ENCODE results near the gene ARF1. TPM values are rescaled to one million over a fixed set of nuclear protein-coding genes. Genes with fewer than 3 reads are reported as not detected.

ARF1 gene
- total and polyA plus RNA-seq, 2 of the 13 experiments (the other 11 are each of a cell fraction or from before 2014, with no cell fraction given): 186 to 327 TPM

DNA sequence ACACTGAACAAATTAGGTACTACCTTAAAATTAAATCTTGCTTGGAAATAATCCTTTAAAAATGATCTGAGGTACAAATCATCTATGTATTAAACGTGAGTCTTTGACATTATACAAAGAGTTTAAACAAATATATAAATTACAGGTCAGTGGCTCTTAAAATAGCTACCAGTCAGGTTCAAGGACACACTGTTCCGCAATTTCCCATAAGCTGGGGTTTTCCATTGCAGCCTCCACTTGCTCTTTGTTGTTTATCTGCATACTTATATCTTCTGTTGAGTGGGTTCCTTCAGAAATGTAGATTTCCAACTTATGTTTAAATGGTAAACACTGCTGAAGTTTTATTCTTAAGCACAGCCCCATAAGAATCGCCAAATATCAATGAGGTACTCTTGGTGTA is 32.3 kb downstream of the ARF1 start (continued):
- TF ChIP-seq, protein P1, sequence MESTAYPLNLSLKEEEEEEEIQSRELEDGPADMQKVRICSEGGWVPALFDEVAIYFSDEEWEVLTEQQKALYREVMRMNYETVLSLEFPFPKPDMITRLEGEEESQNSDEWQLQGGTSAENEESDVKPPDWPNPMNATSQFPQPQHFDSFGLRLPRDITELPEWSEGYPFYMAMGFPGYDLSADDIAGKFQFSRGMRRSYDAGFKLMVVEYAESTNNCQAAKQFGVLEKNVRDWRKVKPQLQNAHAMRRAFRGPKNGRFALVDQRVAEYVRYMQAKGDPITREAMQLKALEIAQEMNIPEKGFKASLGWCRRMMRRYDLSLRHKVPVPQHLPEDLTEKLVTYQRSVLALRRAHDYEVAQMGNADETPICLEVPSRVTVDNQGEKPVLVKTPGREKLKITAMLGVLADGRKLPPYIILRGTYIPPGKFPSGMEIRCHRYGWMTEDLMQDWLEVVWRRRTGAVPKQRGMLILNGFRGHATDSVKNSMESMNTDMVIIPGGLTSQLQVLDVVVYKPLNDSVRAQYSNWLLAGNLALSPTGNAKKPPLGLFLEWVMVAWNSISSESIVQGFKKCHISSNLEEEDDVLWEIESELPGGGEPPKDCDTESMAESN (CRISPR knock-in tag; conservative IDR thresholded peaks at IDR 0.05): no peak
- no peak for TF ChIP-seq CENPT (CRISPR knock-in tag; IDR thresholded peaks at IDR 0.05; ENCODE audit: low read depth)
- TF ChIP-seq SOX6 (IDR thresholded peaks at IDR 0.05): no peak
- peak; percentile 40; the same call in 1 of the 2 replicates for TF ChIP-seq SOX6 (CRISPR knock-in tag; IDR thresholded peaks at IDR 0.05)
- no peak for TF ChIP-seq ARNT (IDR thresholded peaks at IDR 0.05)
- TF ChIP-seq MED13 (CRISPR knock-in tag; IDR thresholded peaks at IDR 0.05): no peak
- TF ChIP-seq GATA4 (IDR thresholded peaks at IDR 0.05; ENCODE audit: borderline replicate concordance, low read depth): no peak
- TF ChIP-seq, protein P2, sequence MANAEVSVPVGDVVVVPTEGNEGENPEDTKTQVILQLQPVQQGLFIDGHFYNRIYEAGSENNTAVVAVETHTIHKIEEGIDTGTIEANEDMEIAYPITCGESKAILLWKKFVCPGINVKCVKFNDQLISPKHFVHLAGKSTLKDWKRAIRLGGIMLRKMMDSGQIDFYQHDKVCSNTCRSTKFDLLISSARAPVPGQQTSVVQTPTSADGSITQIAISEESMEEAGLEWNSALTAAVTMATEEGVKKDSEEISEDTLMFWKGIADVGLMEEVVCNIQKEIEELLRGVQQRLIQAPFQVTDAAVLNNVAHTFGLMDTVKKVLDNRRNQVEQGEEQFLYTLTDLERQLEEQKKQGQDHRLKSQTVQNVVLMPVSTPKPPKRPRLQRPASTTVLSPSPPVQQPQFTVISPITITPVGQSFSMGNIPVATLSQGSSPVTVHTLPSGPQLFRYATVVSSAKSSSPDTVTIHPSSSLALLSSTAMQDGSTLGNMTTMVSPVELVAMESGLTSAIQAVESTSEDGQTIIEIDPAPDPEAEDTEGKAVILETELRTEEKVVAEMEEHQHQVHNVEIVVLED (CRISPR knock-in tag; IDR thresholded peaks at IDR 0.05; ENCODE audit: borderline replicate concordance): no peak
- no peak for TF ChIP-seq ZFP62 (CRISPR knock-in tag; IDR thresholded peaks at IDR 0.05)
- TF ChIP-seq ZNF672 (CRISPR knock-in tag; IDR thresholded peaks at IDR 0.05): no peak
- no peak for TF ChIP-seq MAFK (conservative IDR thresholded peaks at IDR 0.05 in 1 of 2, IDR thresholded peaks at IDR 0.05 in 1 of 2; ENCODE audit: low read length in 2 of 2)
- peak; percentile 47; the same call in 1 of the 2 replicates for TF ChIP-seq CEBPG (CRISPR knock-in tag; IDR thresholded peaks at IDR 0.05)
- no peak for TF ChIP-seq SUZ12 (IDR thresholded peaks at IDR 0.05; ENCODE audit: low read depth, low read length)
- TF ChIP-seq MLX (CRISPR knock-in tag; IDR thresholded peaks at IDR 0.05): no peak
- TF ChIP-seq ASH2L (IDR thresholded peaks at IDR 0.05; ENCODE audit: insufficient read length, low read depth, low read length): no peak
- TF ChIP-seq NR2C2 (CRISPR knock-in tag; IDR thresholded peaks at IDR 0.05; ENCODE audit: borderline replicate concordance): peak; percentile 36; the same call in 1 of the 2 replicates
- TF ChIP-seq, protein P3, sequence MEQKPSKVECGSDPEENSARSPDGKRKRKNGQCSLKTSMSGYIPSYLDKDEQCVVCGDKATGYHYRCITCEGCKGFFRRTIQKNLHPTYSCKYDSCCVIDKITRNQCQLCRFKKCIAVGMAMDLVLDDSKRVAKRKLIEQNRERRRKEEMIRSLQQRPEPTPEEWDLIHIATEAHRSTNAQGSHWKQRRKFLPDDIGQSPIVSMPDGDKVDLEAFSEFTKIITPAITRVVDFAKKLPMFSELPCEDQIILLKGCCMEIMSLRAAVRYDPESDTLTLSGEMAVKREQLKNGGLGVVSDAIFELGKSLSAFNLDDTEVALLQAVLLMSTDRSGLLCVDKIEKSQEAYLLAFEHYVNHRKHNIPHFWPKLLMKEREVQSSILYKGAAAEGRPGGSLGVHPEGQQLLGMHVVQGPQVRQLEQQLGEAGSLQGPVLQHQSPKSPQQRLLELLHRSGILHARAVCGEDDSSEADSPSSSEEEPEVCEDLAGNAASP (CRISPR knock-in tag; IDR thresholded peaks at IDR 0.05; ENCODE audit: borderline replicate concordance): 0 out of 2 replicates have a peak, but pooled peaks have one; percentile 27
- TF ChIP-seq, protein P4, sequence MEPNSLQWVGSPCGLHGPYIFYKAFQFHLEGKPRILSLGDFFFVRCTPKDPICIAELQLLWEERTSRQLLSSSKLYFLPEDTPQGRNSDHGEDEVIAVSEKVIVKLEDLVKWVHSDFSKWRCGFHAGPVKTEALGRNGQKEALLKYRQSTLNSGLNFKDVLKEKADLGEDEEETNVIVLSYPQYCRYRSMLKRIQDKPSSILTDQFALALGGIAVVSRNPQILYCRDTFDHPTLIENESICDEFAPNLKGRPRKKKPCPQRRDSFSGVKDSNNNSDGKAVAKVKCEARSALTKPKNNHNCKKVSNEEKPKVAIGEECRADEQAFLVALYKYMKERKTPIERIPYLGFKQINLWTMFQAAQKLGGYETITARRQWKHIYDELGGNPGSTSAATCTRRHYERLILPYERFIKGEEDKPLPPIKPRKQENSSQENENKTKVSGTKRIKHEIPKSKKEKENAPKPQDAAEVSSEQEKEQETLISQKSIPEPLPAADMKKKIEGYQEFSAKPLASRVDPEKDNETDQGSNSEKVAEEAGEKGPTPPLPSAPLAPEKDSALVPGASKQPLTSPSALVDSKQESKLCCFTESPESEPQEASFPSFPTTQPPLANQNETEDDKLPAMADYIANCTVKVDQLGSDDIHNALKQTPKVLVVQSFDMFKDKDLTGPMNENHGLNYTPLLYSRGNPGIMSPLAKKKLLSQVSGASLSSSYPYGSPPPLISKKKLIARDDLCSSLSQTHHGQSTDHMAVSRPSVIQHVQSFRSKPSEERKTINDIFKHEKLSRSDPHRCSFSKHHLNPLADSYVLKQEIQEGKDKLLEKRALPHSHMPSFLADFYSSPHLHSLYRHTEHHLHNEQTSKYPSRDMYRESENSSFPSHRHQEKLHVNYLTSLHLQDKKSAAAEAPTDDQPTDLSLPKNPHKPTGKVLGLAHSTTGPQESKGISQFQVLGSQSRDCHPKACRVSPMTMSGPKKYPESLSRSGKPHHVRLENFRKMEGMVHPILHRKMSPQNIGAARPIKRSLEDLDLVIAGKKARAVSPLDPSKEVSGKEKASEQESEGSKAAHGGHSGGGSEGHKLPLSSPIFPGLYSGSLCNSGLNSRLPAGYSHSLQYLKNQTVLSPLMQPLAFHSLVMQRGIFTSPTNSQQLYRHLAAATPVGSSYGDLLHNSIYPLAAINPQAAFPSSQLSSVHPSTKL (CRISPR knock-in tag; IDR thresholded peaks at IDR 0.05): peak; percentile 80
- 0 out of 2 replicates have a peak, but pooled peaks have one; percentile 22 for TF ChIP-seq ZNF264 (CRISPR knock-in tag; IDR thresholded peaks at IDR 0.05)
- TF ChIP-seq DR1 (CRISPR knock-in tag; IDR thresholded peaks at IDR 0.05): no peak
- peak; percentile 34; the same call in 1 of the 2 replicates for TF ChIP-seq SOX5 (CRISPR knock-in tag; IDR thresholded peaks at IDR 0.05; ENCODE audit: borderline replicate concordance)
- TF ChIP-seq CCAR2 (optimal IDR thresholded peaks at IDR 0.05; ENCODE audit: low read depth, low read length): no peak
- TF ChIP-seq ISL2 (CRISPR knock-in tag; IDR thresholded peaks at IDR 0.05): peak; percentile 61; the same call in 1 of the 2 replicates
